ENCODE results near the gene IL21R.

The IL21R gene

DNA sequence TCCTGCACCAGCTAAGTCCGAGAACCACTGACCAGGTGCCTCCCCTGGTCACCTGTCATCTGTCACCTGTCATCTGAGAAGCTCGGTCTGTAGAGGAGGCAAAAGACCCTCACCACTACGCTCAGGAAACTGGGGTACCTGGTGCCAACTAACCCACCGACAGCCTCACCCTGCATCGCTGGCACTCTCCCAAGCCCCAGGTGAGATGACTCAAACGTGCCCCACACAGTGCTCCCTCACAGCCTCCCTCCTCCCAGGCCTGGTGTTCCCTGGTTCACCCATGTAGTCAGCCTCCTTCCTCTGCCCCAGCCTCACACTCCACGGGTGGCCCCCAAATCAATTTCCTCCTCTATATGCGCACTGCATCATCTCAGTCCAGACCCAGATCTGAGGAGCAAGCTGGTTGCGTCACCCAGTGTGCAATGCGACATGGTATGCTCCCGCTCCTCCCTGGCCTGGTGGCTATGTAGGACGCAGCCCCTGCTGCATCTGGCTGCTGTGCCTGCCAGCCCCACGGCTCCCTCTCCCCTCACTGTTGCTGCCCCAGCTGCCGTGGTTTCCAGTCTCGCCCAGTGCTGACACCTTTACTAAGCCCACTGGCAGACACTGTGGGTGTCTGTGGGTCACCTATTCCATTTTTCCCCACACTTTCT, 79.4 kb downstream of the IL21R start:
- Histone ChIP-seq H3K4me1 (ENCODE audit: control insufficient read depth, insufficient read depth, low read length) (no peaks in the 10 kb centered on the region), H3K4me3 (ENCODE audit: low read depth, low read length) (no peak overlapping the region), H3K9ac (ENCODE audit: low read depth, low read length) (no peak overlapping the region), H3K27me3 (ENCODE audit: control insufficient read depth, insufficient read depth, low read length) (no peaks in the 10 kb centered on the region), H3K36me3 (ENCODE audit: control insufficient read depth, insufficient read depth, low read length) (peaks cover 72% of the 10 kb centered on the region), H3K9me3 (ENCODE audit: control insufficient read depth, insufficient read depth, low read length) (no peaks in the 10 kb centered on the region)

DNA sequence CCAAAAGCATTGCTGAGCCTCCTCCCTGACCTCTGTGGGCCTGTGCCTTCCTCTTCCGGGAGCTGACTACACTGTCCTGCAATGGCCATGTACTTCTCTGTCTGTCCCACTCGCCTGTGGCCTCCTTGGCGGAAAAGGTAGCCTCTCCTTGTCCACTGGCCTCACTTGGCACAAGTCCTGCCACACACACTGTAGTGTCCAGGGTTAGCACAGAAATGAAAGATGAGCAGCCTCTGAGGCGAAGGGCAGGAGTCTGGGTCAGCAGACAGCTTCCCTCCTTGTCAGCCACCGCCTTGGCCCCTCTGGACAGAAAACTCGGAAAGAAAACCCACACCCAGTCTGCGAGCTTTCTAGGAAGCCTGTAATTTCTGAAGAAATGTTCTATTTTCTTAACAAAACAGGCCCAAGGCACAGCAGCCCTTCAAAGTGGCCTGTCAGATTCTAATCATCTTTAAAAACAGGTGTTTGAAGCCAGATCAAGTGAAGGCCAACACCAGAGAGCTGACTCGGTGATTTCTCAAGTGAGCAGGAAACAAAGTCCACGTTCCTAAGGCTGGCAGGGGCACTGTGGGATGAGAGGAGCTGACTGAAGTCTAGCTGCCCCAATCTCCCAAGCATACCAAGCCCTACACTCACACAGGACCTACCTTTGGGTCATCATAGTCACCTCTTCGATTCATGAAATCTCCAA, 80.6 kb downstream of the IL21R start:
- Histone ChIP-seq H3K9ac (ENCODE audit: low read depth, low read length) (no peak overlapping the region), H3K36me3 (ENCODE audit: control insufficient read depth, insufficient read depth, low read length) (peaks cover 82% of the 10 kb centered on the region), H3K4me3 (ENCODE audit: low read depth, low read length) (no peak overlapping the region), H3K9me3 (ENCODE audit: control insufficient read depth, insufficient read depth, low read length) (no peaks in the 10 kb centered on the region), H3K27me3 (ENCODE audit: control insufficient read depth, insufficient read depth, low read length) (no peaks in the 10 kb centered on the region), H3K4me1 (ENCODE audit: control insufficient read depth, insufficient read depth, low read length) (no peaks in the 10 kb centered on the region)

DNA sequence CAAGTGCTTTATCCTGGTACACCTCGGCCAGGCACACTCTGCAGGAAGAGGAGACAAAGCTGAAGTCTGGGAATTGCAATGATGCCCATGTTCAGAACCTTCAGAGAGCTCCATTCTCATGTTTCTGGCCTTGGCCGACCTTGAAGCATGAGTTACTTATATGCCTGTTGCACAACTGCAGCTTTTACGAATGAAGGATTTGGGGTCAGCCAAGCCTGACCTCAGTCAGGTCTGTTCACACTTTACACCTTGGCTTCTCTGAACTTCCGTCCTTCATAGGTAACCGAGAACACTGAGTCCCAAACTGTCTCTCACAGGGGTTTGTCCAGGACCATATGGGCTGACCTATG, 81.1 kb downstream of the IL21R start:
- no peaks in the 10 kb centered on the region for H3K9me3 ChIP-seq (ENCODE audit: control insufficient read depth, insufficient read depth, low read length)
- H3K27me3 ChIP-seq (ENCODE audit: control insufficient read depth, insufficient read depth, low read length) = no peaks in the 10 kb centered on the region
- H3K36me3 ChIP-seq (ENCODE audit: control insufficient read depth, insufficient read depth, low read length) = peaks cover 82% of the 10 kb centered on the region
- no peaks in the 10 kb centered on the region for H3K4me1 ChIP-seq (ENCODE audit: control insufficient read depth, insufficient read depth, low read length)
- no peak overlapping the region for H3K9ac ChIP-seq (ENCODE audit: low read depth, low read length)
- no peak overlapping the region for H3K4me3 ChIP-seq (ENCODE audit: low read depth, low read length)

DNA sequence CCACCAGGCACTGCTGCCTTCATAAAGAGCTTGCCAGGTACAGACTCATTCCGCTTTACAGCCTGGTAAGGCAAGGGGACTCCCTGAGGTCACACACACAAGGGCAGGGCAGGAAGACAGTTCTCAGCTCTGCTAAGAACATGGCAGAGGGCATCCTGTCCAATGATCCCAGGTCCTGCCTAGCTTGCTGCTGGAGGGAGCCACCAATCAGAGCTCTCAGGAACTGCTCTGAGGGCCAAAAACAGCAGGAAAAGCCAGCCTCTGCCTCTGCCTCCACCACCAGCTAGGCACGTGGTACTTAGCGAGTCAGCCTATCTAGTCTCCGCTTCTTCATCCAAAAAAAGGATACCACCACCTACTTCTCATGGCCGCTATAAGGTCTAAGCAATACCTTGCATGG, 81.7 kb downstream of the IL21R start:
- Histone ChIP-seq H3K36me3 (ENCODE audit: control insufficient read depth, insufficient read depth, low read length) (peaks cover 82% of the 10 kb centered on the region), H3K9me3 (ENCODE audit: control insufficient read depth, insufficient read depth, low read length) (no peaks in the 10 kb centered on the region), H3K4me3 (ENCODE audit: low read depth, low read length) (no peak overlapping the region), H3K27me3 (ENCODE audit: control insufficient read depth, insufficient read depth, low read length) (no peaks in the 10 kb centered on the region), H3K9ac (ENCODE audit: low read depth, low read length) (no peak overlapping the region), H3K4me1 (ENCODE audit: control insufficient read depth, insufficient read depth, low read length) (no peaks in the 10 kb centered on the region)

DNA sequence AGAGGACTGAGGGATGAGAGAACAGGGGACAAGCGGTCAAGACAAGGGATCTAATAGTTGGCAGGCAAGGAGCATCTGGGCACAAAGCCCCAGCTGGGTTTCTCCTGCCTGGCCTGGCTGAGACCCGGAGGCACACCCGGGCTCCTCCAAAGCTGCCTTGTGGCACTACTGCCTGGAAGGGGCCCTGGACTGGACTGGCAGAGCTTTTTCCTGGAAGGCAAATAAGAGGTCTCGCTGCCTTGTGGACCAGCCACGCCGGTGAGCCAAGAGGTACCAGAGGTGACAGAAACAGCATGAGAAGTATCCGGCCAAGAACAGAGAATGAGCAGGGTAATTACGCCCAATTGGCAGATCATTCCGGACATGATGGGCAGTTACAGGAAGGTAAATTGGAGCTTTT, 83.2 kb downstream of the IL21R start:
- H3K36me3 ChIP-seq (ENCODE audit: control insufficient read depth, insufficient read depth, low read length) = peaks cover 89% of the 10 kb centered on the region

DNA sequence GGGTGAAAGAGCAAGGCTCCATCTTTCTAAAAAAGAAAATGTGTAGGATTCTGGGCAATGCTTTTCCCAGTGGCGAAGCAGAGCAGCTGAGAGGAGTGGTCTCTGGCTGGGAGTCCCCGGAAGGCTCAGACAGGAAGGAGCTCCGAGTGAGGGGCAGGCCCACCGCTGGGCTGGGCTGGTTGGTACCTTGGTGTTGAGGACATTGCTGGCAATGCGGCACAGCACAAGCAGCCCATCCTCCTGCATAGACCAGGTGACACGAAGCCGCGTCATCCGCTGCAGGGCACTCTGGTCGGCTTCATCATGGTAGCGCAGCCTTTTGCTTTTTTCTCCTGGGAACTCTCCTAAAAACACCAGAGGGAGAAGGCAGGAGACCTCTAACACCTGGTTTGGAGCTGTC, 83.8 kb downstream of the IL21R start:
- H3K27me3 ChIP-seq (ENCODE audit: control insufficient read depth, insufficient read depth, low read length) = no peaks in the 10 kb centered on the region
- no peak overlapping the region for H3K9ac ChIP-seq (ENCODE audit: low read depth, low read length)
- no peaks in the 10 kb centered on the region for H3K4me1 ChIP-seq (ENCODE audit: control insufficient read depth, insufficient read depth, low read length)
- H3K4me3 ChIP-seq (ENCODE audit: low read depth, low read length) = no peak overlapping the region
- peaks cover 91% of the 10 kb centered on the region for H3K36me3 ChIP-seq (ENCODE audit: control insufficient read depth, insufficient read depth, low read length)
- no peaks in the 10 kb centered on the region for H3K9me3 ChIP-seq (ENCODE audit: control insufficient read depth, insufficient read depth, low read length)

More for the DNA sequence above, 83.2 kb downstream of the IL21R start:
- no peak overlapping the region for H3K9ac ChIP-seq (ENCODE audit: low read depth, low read length)
- no peaks in the 10 kb centered on the region for H3K27me3 ChIP-seq (ENCODE audit: control insufficient read depth, insufficient read depth, low read length)
- H3K4me3 ChIP-seq (ENCODE audit: low read depth, low read length) = no peak overlapping the region
- H3K4me1 ChIP-seq (ENCODE audit: control insufficient read depth, insufficient read depth, low read length) = no peaks in the 10 kb centered on the region
- H3K9me3 ChIP-seq (ENCODE audit: control insufficient read depth, insufficient read depth, low read length) = no peaks in the 10 kb centered on the region

DNA sequence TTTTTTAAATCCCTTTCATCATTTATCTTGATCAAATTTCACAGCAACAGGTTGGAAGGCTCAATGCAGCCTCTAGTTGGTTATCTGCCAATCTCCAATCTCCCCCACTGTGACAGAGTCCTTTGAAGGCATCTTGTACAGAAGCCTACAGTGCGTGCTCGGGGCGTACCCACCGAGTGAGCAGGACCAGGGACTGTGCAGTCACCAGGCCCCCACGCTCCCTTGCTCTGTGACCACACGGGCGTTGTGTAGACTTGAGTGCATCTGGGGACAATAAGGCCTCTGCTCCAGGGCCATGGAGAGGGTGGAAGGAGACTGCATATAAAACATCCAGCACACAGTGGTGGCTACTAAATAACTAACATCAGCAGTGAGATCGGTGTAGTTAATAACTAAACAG, 84.4 kb downstream of the IL21R start:
- Histone ChIP-seq H3K9me3 (ENCODE audit: control insufficient read depth, insufficient read depth, low read length) (no peaks in the 10 kb centered on the region), H3K4me3 (ENCODE audit: low read depth, low read length) (no peak overlapping the region), H3K9ac (ENCODE audit: low read depth, low read length) (no peak overlapping the region), H3K27me3 (ENCODE audit: control insufficient read depth, insufficient read depth, low read length) (no peaks in the 10 kb centered on the region), H3K4me1 (ENCODE audit: control insufficient read depth, insufficient read depth, low read length) (no peaks in the 10 kb centered on the region), H3K36me3 (ENCODE audit: control insufficient read depth, insufficient read depth, low read length) (peaks cover 92% of the 10 kb centered on the region)

DNA sequence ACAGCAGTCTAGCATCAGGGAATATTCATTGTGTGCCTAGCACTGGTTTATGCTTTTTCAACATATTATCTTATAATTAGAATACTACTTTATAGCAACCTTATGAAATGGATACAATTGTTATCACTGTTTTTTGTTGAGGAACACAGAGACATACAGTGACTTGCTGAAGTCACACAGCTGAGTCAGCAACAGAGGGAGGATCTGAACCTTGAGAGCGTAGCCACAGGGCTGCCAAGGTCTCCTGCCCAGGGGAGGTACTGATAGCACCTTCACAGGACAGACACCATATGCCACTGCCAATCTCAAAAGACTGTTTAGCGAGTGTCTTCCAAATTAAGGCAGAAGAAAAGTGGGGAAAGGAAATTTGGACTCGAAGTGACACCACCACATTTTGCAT, 84.8 kb downstream of the IL21R start:
- H3K9ac ChIP-seq (ENCODE audit: low read depth, low read length) = no peak overlapping the region
- no peaks in the 10 kb centered on the region for H3K9me3 ChIP-seq (ENCODE audit: control insufficient read depth, insufficient read depth, low read length)
- H3K4me3 ChIP-seq (ENCODE audit: low read depth, low read length) = no peak overlapping the region
- peaks cover 92% of the 10 kb centered on the region for H3K36me3 ChIP-seq (ENCODE audit: control insufficient read depth, insufficient read depth, low read length)
- no peaks in the 10 kb centered on the region for H3K27me3 ChIP-seq (ENCODE audit: control insufficient read depth, insufficient read depth, low read length)
- H3K4me1 ChIP-seq (ENCODE audit: control insufficient read depth, insufficient read depth, low read length) = no peaks in the 10 kb centered on the region

DNA sequence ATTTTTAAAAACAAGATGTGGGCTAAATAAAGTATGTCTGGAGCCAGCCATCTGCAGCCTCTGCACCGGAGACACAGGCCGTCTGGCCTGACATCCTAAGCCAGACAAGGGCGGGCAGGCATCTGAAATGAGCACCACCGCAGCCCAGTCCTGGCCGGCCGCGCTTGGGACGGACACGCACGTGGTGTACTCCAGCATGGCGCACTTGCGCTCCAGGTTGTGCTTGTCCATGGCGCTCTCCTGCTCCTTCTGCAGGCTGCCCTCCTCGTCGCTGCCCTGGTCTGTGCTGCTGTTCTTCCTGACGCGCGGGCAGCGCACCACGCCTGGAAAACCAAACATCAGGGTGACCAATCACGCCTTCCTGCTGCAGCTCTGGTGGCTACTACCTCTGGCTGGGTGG, 87.4 kb downstream of the IL21R start:
- Histone ChIP-seq H3K4me3 (ENCODE audit: low read depth, low read length) (no peak overlapping the region), H3K9me3 (ENCODE audit: control insufficient read depth, insufficient read depth, low read length) (no peaks in the 10 kb centered on the region), H3K4me1 (ENCODE audit: control insufficient read depth, insufficient read depth, low read length) (no peaks in the 10 kb centered on the region), H3K27me3 (ENCODE audit: control insufficient read depth, insufficient read depth, low read length) (no peaks in the 10 kb centered on the region), H3K9ac (ENCODE audit: low read depth, low read length) (no peak overlapping the region), H3K36me3 (ENCODE audit: control insufficient read depth, insufficient read depth, low read length) (peaks cover 83% of the 10 kb centered on the region)

DNA sequence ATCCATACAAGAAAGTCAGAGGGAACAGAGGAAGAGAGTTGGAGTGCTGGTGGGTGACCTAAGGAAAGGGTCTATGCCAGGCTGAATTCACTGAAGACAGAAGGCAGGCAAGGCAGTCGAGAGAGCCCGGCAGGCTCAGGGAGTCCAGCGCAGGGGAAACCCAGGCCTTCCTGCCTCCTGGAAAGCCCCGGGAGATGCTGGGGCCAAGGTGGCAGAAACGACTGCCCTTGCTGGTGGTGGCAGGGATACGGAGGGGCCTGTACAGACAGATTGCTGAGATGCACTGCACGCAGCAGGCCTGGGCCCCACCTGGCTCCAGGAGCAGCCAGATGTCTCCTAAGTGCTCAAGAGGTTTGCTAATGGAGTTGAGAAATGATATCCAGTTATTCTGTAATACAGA, 87.9 kb downstream of the IL21R start:
- Histone ChIP-seq H3K27me3 (ENCODE audit: control insufficient read depth, insufficient read depth, low read length) (no peaks in the 10 kb centered on the region), H3K36me3 (ENCODE audit: control insufficient read depth, insufficient read depth, low read length) (peaks cover 84% of the 10 kb centered on the region), H3K9me3 (ENCODE audit: control insufficient read depth, insufficient read depth, low read length) (no peaks in the 10 kb centered on the region), H3K9ac (ENCODE audit: low read depth, low read length) (no peak overlapping the region), H3K4me1 (ENCODE audit: control insufficient read depth, insufficient read depth, low read length) (no peaks in the 10 kb centered on the region), H3K4me3 (ENCODE audit: low read depth, low read length) (no peak overlapping the region)

DNA sequence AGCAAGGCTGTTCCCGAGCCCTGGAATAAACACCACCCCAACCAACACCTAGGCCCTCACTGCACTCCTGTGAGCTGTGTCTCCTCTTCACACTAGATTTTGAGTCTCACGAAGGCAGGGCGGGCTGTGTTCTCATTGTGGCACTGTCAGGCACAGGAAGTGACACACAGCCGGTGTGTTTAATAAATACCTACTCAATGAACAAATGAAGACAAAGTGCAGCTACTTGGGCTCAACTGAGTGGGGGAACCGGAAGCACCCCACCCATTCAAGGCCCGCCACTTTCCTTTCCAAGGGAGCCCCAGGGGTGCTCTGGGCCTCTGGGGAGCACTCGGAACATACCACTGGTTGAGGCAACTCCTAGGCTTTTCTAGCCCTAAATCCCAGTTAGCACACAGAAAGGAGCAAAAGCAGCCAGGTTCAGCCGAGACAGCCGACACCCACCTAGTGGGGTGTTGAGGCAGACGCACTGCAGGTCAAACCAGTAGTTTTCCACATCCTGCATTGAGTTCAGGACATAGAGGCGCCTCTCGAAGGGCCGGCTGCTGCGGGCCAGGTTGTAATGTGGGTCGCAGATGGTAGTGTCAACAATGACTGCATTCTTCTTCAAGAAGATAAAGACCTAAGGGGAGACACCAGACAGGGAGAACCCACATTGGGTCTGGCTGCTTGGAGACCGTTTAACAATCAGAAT, 90.1 kb downstream of the IL21R start:
- Histone ChIP-seq H3K27me3 (ENCODE audit: control insufficient read depth, insufficient read depth, low read length) (no peaks in the 10 kb centered on the region), H3K9ac (ENCODE audit: low read depth, low read length) (no peak overlapping the region), H3K9me3 (ENCODE audit: control insufficient read depth, insufficient read depth, low read length) (no peaks in the 10 kb centered on the region), H3K4me3 (ENCODE audit: low read depth, low read length) (no peak overlapping the region), H3K36me3 (ENCODE audit: control insufficient read depth, insufficient read depth, low read length) (peaks cover 81% of the 10 kb centered on the region), H3K4me1 (ENCODE audit: control insufficient read depth, insufficient read depth, low read length) (no peaks in the 10 kb centered on the region)

DNA sequence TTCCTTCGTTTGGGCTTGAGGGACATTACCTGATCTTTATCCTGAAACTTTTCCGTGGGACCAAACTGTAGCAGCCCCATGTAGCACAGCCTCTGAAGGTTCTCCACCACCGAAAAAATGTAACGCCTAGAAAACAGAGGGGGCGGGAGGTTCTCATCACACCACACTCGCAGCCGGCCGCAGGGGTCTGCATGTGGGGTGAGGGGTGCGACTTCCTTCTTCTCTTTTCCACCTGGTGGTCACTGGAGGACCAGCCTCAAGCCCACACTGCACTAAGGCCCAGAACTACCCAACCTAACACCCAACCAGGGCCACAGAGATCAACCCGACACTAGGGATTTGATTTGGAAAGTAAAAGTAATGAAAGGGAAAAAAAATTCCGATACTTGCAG, 90.6 kb downstream of the IL21R start:
- H3K9me3 ChIP-seq (ENCODE audit: control insufficient read depth, insufficient read depth, low read length) = no peaks in the 10 kb centered on the region
- no peaks in the 10 kb centered on the region for H3K4me1 ChIP-seq (ENCODE audit: control insufficient read depth, insufficient read depth, low read length)
- H3K36me3 ChIP-seq (ENCODE audit: control insufficient read depth, insufficient read depth, low read length) = peaks cover 77% of the 10 kb centered on the region
- no peak overlapping the region for H3K9ac ChIP-seq (ENCODE audit: low read depth, low read length)
- H3K4me3 ChIP-seq (ENCODE audit: low read depth, low read length) = no peak overlapping the region
- no peaks in the 10 kb centered on the region for H3K27me3 ChIP-seq (ENCODE audit: control insufficient read depth, insufficient read depth, low read length)
